ENCODE measurements around the gene UBE2U.

DNA sequence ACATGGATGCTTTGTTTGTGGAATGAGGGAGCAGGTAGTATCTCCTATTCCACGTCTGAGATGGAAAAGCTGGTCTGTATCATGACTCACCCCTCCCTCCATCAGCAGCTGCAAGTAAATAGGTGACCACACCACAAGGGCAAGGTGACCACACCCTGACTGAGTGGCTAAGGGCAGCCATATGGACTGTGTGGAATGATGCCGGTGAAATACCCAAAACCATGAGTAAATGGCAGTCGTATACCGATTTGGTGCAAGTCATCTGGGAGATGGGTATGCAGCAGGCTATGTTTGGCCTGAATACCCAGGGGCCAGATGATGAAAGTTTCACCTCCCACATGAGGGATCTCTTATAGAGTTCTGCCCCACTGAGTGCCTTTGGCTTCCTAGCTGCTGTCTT, 15.8 kb upstream of the UBE2U start:
- TF ChIP-seq CTCF (IDR thresholded peaks at IDR 0.05; ENCODE audit: insufficient read depth, low read length, poor library complexity, severe bottlenecking) (no peak), EZH2phosphoT487 (conservative IDR thresholded peaks at IDR 0.05; ENCODE audit: low read length) (no peak)
